Cardiac muscle cell (in vitro differentiated cells and primary cell): ENCODE results near the gene TCL1B. TPM values are rescaled to one million over a fixed set of nuclear protein-coding genes. Genes with fewer than 3 reads are reported as not detected.

Experiments
- DNase-seq, 2 donors: peaks; one replicate each; pipeline versions ENCODE4 v3.0.0 to v3.0.0-alpha.2; 2010 to 2017; ENCODE audit warnings: low read depth in 1 of 2, low spot score in 1 of 2
- H3K27ac ChIP-seq: fragments of 200-600 bp; sonication (generic); 2 replicates; pipeline ENCODE4 v1.5.1; 2016
- H3K27me3 ChIP-seq: fragments of 200-600 bp; sonication (generic); 2 replicates; pipeline ENCODE4 v1.6.0; 2016; ENCODE audit warnings: control low read depth
- H3K36me3 ChIP-seq: fragments of 200-600 bp; sonication (generic); 2 replicates; pipeline ENCODE4 v1.5.1; 2016; ENCODE audit warnings: control low read depth
- H3K4me1 ChIP-seq: fragments of 200-600 bp; sonication (generic); 2 replicates; pipeline ENCODE4 v1.8.1; 2017; ENCODE audit warnings: low read depth, mild to moderate bottlenecking, mixed run types
- H3K4me3 ChIP-seq: fragments of 200-600 bp; sonication (generic); 2 replicates; pipeline ENCODE4 v1.5.1; 2016; ENCODE audit warnings: mild to moderate bottlenecking
- H3K9me3 ChIP-seq: fragments of 200-600 bp; sonication (generic); 2 replicates; pipeline ENCODE4 v1.5.1; 2017; ENCODE audit warnings: low read depth, mild to moderate bottlenecking, control low read depth
- polyA plus RNA-seq: library from polyadenylated mRNA; unstranded; fragments of >200 nt; fragmentation: Nextera tagmentation; extraction: Ambion mirVana; gene quantifications from 2 replicates; pipeline ENCODE4 v1.2.1, GENCODE V29; 2016
- total RNA-seq: library from RNA; depleted of rRNA; stranded (reverse); fragments of >200 nt; gene quantifications from 2 replicates; pipeline ENCODE4 v1.2.3, GENCODE V29; 2016
- TF ChIP-seq, protein P1 (sequence below): IDR thresholded peaks from 2 replicates; pipeline ENCODE4 v1.5.1; 2012; ENCODE audit warnings: low read depth, mild to moderate bottlenecking, low read length

Gene TCL1B
- total and polyA plus RNA-seq, 2 experiments from 2014 or later = not detected

GRCh38 chr14:95697764-95698163 lies 11.5 kb downstream of the TCL1B start:
- DNase-seq = no peak
- Histone ChIP-seq H3K27ac (no peak overlapping the region), H3K4me1 (no peaks in the 10 kb centered on the region), H3K9me3 (no peaks in the 10 kb centered on the region), H3K4me3 (no peak overlapping the region), H3K36me3 (no peaks in the 10 kb centered on the region), H3K27me3 (peaks cover 36% of the 10 kb centered on the region)
- TF ChIP-seq, protein P1, sequence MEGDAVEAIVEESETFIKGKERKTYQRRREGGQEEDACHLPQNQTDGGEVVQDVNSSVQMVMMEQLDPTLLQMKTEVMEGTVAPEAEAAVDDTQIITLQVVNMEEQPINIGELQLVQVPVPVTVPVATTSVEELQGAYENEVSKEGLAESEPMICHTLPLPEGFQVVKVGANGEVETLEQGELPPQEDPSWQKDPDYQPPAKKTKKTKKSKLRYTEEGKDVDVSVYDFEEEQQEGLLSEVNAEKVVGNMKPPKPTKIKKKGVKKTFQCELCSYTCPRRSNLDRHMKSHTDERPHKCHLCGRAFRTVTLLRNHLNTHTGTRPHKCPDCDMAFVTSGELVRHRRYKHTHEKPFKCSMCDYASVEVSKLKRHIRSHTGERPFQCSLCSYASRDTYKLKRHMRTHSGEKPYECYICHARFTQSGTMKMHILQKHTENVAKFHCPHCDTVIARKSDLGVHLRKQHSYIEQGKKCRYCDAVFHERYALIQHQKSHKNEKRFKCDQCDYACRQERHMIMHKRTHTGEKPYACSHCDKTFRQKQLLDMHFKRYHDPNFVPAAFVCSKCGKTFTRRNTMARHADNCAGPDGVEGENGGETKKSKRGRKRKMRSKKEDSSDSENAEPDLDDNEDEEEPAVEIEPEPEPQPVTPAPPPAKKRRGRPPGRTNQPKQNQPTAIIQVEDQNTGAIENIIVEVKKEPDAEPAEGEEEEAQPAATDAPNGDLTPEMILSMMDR = no peak

DNA sequence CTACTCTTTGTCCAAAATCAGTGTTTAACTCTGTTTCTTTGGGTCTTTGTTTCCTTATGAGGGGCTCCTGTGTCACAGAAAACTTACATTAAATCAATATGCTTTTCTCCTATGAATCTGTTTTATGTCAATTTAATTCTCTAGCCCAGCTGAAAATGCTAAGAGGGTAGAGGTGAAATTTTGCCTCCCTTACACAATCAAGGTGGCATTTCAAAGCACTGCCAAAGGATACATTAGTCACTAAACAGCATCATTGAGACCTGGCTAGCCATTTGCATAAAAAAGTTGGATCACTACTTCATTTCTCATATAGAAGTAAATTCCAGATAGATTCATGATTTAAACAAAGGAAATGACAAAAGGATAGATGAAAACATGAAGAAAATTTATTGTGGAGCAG lies 12.1 kb downstream of the TCL1B start:
- Histone ChIP-seq H3K9me3 (no peaks in the 10 kb centered on the region), H3K4me1 (no peaks in the 10 kb centered on the region), H3K36me3 (no peaks in the 10 kb centered on the region), H3K27me3 (peaks cover 41% of the 10 kb centered on the region), H3K4me3 (no peak overlapping the region), H3K27ac (no peak overlapping the region)
- TF ChIP-seq, protein P1 = no peak
- no peak for DNase-seq

DNA sequence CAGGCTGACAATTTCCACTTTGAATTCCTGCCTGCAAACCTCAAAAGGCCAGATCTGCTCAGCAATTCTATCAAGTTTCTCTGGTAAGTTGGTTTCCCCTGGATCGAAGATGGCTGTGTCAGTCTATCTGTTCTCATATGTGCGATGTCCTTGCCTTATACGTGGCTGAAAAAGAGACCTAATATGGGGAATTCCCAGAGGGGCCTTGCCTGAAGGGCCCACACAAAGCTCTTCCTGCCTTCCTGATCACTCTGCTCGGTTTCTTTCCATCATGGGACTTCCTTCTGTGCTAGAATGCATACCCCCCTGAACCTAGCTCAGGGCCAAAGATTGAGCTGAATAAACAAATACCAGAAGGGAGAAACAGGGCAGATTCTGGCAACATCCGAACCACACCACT lies 13.2 kb downstream of the TCL1B start:
- H3K27ac ChIP-seq = no peak overlapping the region
- H3K9me3 ChIP-seq = no peaks in the 10 kb centered on the region
- DNase-seq = no peak
- TF ChIP-seq, protein P1 = no peak
- H3K36me3 ChIP-seq = no peaks in the 10 kb centered on the region
- no peaks in the 10 kb centered on the region for H3K4me1 ChIP-seq
- H3K27me3 ChIP-seq = peaks cover 50% of the 10 kb centered on the region
- no peak overlapping the region for H3K4me3 ChIP-seq

GRCh38 chr14:95700221-95700976 lies 14.2 kb downstream of the TCL1B start:
- TF ChIP-seq, protein P1 = no peak
- Histone ChIP-seq H3K4me3 (no peak overlapping the region), H3K27me3 (peaks cover 52% of the 10 kb centered on the region)

GRCh38 chr14:95701846-95702221 lies 15.6 kb downstream of the TCL1B start:
- Histone ChIP-seq H3K27me3 (peaks cover 52% of the 10 kb centered on the region), H3K4me1 (no peaks in the 10 kb centered on the region), H3K36me3 (no peaks in the 10 kb centered on the region), H3K27ac (no peak overlapping the region), H3K4me3 (no peak overlapping the region), H3K9me3 (no peaks in the 10 kb centered on the region)
- DNase-seq = peak; percentile 9 to 50
- TF ChIP-seq, protein P1 = no peak

More at GRCh38 chr14:95700221-95700976, 14.2 kb downstream of the TCL1B start:
- Histone ChIP-seq H3K36me3 (no peaks in the 10 kb centered on the region), H3K4me1 (no peaks in the 10 kb centered on the region), H3K9me3 (no peaks in the 10 kb centered on the region), H3K27ac (no peak overlapping the region)
- DNase-seq = no peak
